Esophagus (tissue), 2 donors: Measurements from ENCODE around the gene C12orf76. TPM values are rescaled to one million over a fixed set of nuclear protein-coding genes. Genes with fewer than 3 reads are reported as not detected.

Source experiments
- H3K27ac ChIP-seq, 2 donors: one replicate each; pipeline ENCODE4 v1.5.1; 2013; ENCODE audit warnings: low read depth in 2 of 2, mild to moderate bottlenecking in 2 of 2, inconsistent platforms in 1 of 2, low read length in 1 of 2, moderate library complexity in 1 of 2
- H3K27me3 ChIP-seq, 2 donors: one replicate each; pipeline ENCODE4 v1.6.1; 2013; ENCODE audit warnings: low read length in 2 of 2, control low read depth in 1 of 2, mild to moderate bottlenecking in 1 of 2; ENCODE audit not compliant: insufficient read depth in 2 of 2, control insufficient read depth in 1 of 2
- H3K36me3 ChIP-seq, 2 donors: one replicate each; pipeline ENCODE4 v1.6.1; 2013; ENCODE audit warnings: low read length in 1 of 2; ENCODE audit not compliant: control insufficient read depth in 2 of 2, insufficient read depth in 2 of 2
- H3K4me1 ChIP-seq, 2 donors: one replicate each; pipeline ENCODE4 v1.6.1; 2013; ENCODE audit warnings: low read length in 1 of 2; ENCODE audit not compliant: control insufficient read depth in 2 of 2, insufficient read depth in 2 of 2
- H3K4me3 ChIP-seq, 2 donors: one replicate each; pipeline ENCODE4 v1.5.1; 2013; ENCODE audit warnings: low read length in 2 of 2, mild to moderate bottlenecking in 2 of 2, low read depth in 1 of 2, moderate library complexity in 1 of 2
- H3K9me3 ChIP-seq, 2 donors: one replicate each; pipeline ENCODE4 v1.6.1; 2013; ENCODE audit warnings: mild to moderate bottlenecking in 2 of 2, low read depth in 1 of 2, low read length in 1 of 2, moderate library complexity in 1 of 2; ENCODE audit not compliant: control insufficient read depth in 2 of 2, insufficient read depth in 1 of 2
- WGBS, 2 donors: extraction: QIAGEN DNeasy Blood & Tissue Kit; methylation state at CpG; one replicate each; pipeline ENCODE4 v1.1.7; 2013; 5-methylcytosine and 5-hydroxymethylcytosine counted together
- polyA plus RNA-seq, 2 donors: library from polyadenylated mRNA; stranded (reverse); fragments of 200-250 nt; gene quantifications; one replicate each; pipeline ENCODE4 v1.2.3, GENCODE V29; 2013
- donor health status: healthy with polysubstance abuse.
- donor health status: Bipolar disorder and iron deficiency.

C12orf76 gene
- polyA plus RNA-seq, 2 donors: 4.1 to 4.9 TPM

DNA sequence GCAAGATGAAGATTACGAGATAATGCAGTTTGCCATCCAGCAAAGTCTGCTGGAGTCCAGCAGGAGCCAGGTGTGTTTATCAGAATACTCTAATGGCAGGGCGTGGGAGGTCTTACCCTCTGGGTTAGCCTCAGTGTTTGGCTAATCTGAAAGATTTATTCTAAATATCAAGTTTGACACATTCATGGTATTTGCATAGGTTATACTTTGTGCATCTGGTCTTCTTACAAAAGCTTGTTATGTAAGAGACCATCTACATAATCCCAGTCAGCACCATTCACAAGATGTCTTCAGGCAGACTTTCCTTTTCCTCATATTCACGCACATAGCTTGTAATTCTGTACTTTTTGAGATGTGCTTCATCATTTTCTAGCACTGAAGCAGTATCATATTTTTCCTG, 14.4 kb downstream of the C12orf76 start:
- no peaks in the 10 kb centered on the region for H3K4me1 ChIP-seq
- peaks cover 15 to 19% of the 10 kb centered on the region in 2 donors for H3K36me3 ChIP-seq
- 94 to 96% methylated on average over 3 of the region's 3 CpGs for WGBS, 2 donors

DNA sequence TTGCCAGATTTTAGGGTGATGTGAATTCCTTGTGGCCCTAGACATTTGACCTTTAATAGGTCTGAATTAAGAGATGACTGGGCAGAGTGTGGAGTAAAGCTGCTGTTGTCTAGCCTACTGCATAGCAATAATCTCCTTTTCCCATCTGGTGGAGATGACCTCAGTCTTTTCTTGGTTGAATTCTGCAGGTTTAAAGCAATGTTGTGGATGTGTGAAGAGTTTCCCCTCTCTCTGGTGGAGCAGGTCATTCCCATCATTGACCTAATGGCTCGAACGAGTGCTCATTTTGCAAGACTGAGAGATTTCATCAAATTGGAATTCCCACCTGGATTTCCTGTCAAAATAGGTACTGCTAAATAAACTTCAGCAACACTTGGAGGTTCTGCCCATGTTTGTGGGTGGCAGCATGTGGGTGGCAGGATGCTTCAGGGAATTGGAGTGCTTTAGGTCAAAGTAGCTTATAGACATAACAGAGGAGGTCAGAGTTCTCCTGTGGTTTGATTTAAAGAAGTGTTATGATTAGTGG, 19.0 kb downstream of the C12orf76 start:
- no peaks in the 10 kb centered on the region for H3K4me1 ChIP-seq
- H3K27me3 ChIP-seq: no peaks in the 10 kb centered on the region
- H3K9me3 ChIP-seq: no peaks in the 10 kb centered on the region
- WGBS, 2 donors: 92 to 94% methylated on average over 2 of the region's 2 CpGs
- peaks cover 8 to 13% of the 10 kb centered on the region in 2 donors for H3K36me3 ChIP-seq
- H3K27ac ChIP-seq: no peak overlapping the region
- H3K4me3 ChIP-seq: no peak overlapping the region

More for the DNA sequence above, 14.4 kb downstream of the C12orf76 start:
- Histone ChIP-seq H3K4me3 (no peak overlapping the region), H3K27me3 (no peaks in the 10 kb centered on the region), H3K27ac (no peak overlapping the region), H3K9me3 (no peaks in the 10 kb centered on the region)

DNA sequence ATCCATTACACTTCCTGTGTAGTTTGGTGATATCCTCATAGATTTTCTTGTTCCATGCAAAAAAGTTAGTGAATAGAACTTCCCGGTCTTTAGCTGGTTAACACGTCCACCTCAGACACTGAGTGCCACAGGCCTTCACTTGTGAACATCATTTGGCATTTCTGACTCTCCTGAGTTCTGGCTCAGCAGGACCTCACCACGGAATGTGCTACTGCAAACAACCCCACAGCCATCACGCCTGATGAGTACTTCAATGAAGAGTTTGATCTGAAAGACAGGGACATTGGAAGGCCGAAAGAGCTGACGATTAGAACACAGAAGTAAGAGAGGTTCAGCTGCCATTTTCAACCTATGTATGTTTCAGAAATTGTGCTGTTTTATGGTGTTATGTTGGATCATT, 20.0 kb downstream of the C12orf76 start:
- no peaks in the 10 kb centered on the region for H3K9me3 ChIP-seq
- no peak overlapping the region for H3K27ac ChIP-seq
- no peak overlapping the region for H3K4me3 ChIP-seq
- H3K36me3 ChIP-seq: peaks cover 5 to 11% of the 10 kb centered on the region in 2 donors
- H3K27me3 ChIP-seq: no peaks in the 10 kb centered on the region
- WGBS, 2 donors: 80 to 83% methylated on average over 6 of the region's 6 CpGs
- H3K4me1 ChIP-seq: no peaks in the 10 kb centered on the region

DNA sequence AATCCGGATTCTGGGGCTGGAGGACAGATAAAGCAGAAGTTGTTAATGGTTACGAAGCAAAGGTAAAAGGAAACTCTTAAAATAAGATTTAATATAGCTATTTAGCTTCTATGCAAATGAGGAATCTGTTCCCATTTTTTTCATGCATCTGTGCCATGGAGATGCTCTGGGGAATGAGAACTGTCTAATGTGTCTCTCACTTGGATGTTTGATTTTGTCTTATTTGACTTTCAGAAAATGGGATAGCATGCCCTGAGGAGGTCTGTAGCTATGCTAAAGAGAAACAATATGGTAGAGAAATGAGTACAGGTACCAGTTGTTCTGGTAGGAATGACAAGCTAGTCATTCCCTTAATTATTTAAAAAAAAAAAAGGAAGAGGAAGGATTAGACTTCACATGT, 24.3 kb downstream of the C12orf76 start:
- Histone ChIP-seq H3K27me3 (no peaks in the 10 kb centered on the region), H3K9me3 (no peaks in the 10 kb centered on the region), H3K36me3 (peaks cover 15 to 19% of the 10 kb centered on the region in 2 donors), H3K4me1 (no peaks in the 10 kb centered on the region), H3K4me3 (no peak overlapping the region), H3K27ac (no peak overlapping the region)
- WGBS, 2 donors: 81 to 90% methylated on average over 2 of the region's 2 CpGs

DNA sequence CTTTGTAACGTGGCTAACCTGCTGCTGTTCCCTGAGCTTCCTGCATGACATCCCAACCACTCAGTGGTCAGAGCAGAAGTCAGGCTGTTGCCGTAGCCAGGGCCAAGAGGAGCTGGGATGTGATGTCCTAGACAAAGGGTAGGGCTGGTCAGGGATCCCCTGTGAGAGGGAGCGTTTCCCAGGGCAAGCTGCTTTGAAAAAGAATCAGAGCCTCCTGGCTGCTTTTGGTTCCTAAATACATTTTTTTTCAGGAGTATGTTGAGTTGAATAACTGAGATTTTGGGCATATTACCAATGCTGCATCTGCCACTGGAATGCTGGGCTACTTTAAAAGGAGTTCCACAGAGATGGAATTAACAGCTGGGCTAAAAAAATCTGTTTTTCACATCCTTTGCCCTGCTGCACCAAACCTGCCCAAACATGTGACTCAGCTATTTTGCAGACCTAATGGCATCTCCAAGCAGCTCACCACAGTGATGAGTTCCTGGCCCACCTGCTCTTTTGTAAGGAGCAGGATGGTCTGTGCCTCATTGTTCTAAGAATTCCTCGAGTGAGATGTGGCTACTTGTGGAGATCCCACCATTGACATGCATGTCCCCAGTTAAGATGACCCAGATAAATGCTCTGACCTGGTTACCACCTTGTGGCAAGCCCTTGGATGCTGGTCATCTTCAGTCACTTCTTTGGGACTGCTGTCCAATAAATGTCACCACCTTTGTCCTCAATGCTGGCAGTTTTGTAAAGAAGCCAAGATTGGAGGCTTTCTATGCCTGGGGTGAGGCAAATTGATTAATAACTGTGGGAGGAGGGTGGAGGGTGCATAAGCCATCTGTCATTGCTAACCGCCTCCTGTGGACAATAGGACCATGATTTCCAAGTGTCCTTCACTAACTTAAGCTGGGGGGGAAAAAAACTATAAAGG, 25.0 kb downstream of the C12orf76 start:
- Histone ChIP-seq H3K27me3 (no peaks in the 10 kb centered on the region), H3K4me1 (no peaks in the 10 kb centered on the region), H3K27ac (peak overlapping the region in 1 of 2 donors; percentile 38), H3K4me3 (no peak overlapping the region), H3K9me3 (no peaks in the 10 kb centered on the region), H3K36me3 (peaks cover 16 to 21% of the 10 kb centered on the region in 2 donors)
- 69 to 80% methylated on average over 5 of the region's 5 CpGs for WGBS, 2 donors

DNA sequence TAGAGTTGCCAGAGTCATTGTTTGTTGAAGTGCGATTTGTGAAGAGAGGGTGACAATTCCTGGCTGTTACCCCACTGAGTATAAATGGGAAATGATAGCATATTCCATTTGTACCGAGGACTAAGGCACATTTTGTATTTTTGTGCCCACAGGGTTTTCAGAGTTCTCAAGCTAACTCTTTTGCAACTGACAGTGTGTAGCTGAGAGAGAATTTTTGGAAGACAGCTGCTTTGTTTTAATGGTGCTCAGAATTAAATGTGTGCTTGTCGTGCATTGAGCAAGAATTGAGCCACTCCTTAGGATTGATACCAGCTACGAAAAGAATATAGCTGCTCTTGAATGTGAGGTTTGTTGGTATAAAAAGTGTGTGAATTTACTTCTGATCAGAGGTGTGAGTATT, 27.4 kb downstream of the C12orf76 start:
- WGBS, 2 donors: 84 to 88% methylated on average over 4 of the region's 4 CpGs
- H3K4me1 ChIP-seq: no peaks in the 10 kb centered on the region
- H3K36me3 ChIP-seq: peaks cover 15 to 16% of the 10 kb centered on the region in 2 donors
- no peaks in the 10 kb centered on the region for H3K27me3 ChIP-seq
- H3K9me3 ChIP-seq: no peaks in the 10 kb centered on the region
- H3K4me3 ChIP-seq: no peak overlapping the region
- H3K27ac ChIP-seq: no peak overlapping the region

DNA sequence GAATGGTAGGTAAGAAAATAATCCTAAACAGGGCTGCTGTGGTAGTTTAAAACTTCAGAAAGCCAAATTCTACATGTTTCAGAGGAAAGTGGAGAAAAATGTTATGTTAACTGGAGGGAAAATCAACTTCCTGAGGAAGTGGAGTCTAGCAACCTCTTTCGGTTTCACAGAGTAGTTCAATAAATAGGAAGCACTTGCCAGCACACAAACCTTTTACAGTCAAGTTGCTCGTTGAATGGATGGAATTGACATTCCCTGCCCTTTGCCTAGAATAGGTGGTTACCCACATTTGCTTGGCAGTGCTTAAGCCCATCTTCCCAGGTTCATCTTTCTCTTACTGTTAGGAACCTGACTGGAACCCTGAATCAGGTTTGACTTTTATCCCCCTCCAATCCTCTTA, 33.2 kb downstream of the C12orf76 start:
- H3K27ac ChIP-seq: no peak overlapping the region
- H3K4me3 ChIP-seq: no peak overlapping the region
- WGBS, 2 donors: 67 to 82% methylated on average over 2 of the region's 2 CpGs
- H3K36me3 ChIP-seq: peaks cover 8 to 18% of the 10 kb centered on the region in 2 donors
- H3K27me3 ChIP-seq: no peaks in the 10 kb centered on the region
- H3K9me3 ChIP-seq: no peaks in the 10 kb centered on the region
- H3K4me1 ChIP-seq: no peaks in the 10 kb centered on the region

DNA sequence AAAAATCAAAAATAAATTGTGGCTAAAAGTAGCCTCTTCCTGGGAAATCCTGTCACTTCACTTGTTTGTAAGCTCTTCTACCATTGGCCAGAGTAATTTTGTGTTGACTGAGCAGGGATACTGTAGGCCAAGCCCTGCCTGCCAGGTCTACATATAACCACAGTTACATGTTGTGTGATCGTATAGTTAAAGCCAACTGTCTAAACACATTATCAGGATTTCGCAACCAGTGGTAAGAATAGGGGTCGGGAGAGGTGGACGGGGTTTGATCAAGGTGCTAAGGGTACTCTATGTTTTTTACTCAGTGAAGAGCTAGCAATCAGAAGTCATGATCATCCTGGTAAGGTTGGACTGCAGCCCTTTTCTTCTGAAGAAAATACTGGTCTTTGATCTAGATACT, 35.7 kb downstream of the C12orf76 start:
- H3K4me1 ChIP-seq: no peaks in the 10 kb centered on the region
- H3K36me3 ChIP-seq: peaks cover 0 to 8% of the 10 kb centered on the region in 2 donors
- 79 to 80% methylated on average over 4 of the region's 4 CpGs for WGBS, 2 donors
- no peaks in the 10 kb centered on the region for H3K27me3 ChIP-seq
- H3K9me3 ChIP-seq: no peaks in the 10 kb centered on the region
- H3K4me3 ChIP-seq: no peak overlapping the region
- H3K27ac ChIP-seq: no peak overlapping the region

DNA sequence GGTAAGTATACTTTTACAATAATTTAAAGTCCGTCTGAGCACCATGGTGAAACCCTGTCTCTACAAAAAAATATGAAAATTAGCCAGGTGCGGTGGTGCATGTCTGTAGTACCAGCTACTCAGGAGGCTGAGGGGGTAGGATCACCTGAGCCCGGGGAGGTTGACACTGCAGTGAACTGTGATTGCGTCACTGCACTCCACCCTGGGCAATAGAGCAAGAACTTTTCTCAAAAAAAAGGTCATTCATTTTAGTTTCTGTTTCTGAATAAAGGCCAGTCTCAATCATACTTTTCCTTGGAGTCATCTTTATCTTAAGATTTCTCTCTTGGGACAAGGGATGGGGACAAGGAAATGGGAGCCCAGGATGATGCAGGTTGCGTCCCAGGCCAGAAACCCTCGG, 36.2 kb downstream of the C12orf76 start:
- Histone ChIP-seq H3K4me1 (no peaks in the 10 kb centered on the region), H3K4me3 (no peak overlapping the region), H3K9me3 (no peaks in the 10 kb centered on the region), H3K36me3 (peaks cover 0 to 8% of the 10 kb centered on the region in 2 donors), H3K27ac (no peak overlapping the region), H3K27me3 (no peaks in the 10 kb centered on the region)
- WGBS, 2 donors: 81 to 84% methylated on average over 6 of the region's 6 CpGs
